Muscle of arm (tissue), 14 donors: ENCODE results near the gene CPB2. TPM values are rescaled to one million over a fixed set of nuclear protein-coding genes. Genes with fewer than 3 reads are reported as not detected.

Source experiments
- DNase-seq: peaks from one replicate; pipeline ENCODE4 v3.0.0-alpha.2; 2013
- long read RNA-seq, 11 donors: transcript quantifications; one replicate each; lab custom pipeline, GENCODE V29; 2026
- polyA plus RNA-seq, 12 donors: library from polyadenylated mRNA; unstranded; fragments of 120-200 nt; gene quantifications; one replicate each; pipeline ENCODE4 v1.2.1, GENCODE V29; 2013; ENCODE audit not compliant: insufficient read length in 12 of 12

The CPB2 gene
- polyA plus RNA-seq, result 1 to 10 TPM in 1 of 12 donors, under 1 TPM in 5, not detected in 6; 0.11 to 1.4 (median 0.26) TPM
- long read RNA-seq, donor 1, partial matches to known transcripts, result 0 of 1 reads
- long read RNA-seq, donor 1, other reads (novel, unspliced or antisense), result 0 of 1 reads
- long read RNA-seq, donor 2, result 0 reads
- long read RNA-seq, donor 3, result 0 reads
- long read RNA-seq, donor 4, result 0 reads
- long read RNA-seq, donor 5, result 0 reads
- long read RNA-seq, donor 6, result 0 reads
- long read RNA-seq, donor 7, result 0 reads
- long read RNA-seq, donor 8, result 0 reads
- long read RNA-seq, donor 9, result 0 reads
- long read RNA-seq, donor 10, result 0 reads
- long read RNA-seq, donor 11, result 0 reads

GRCh38 chr13:46104868-46105267 lies at the start of gene CPB2:
TSS of gene CPB2 (minus strand) at chr13:46105033. CDS start at chr13:46105009, 24 bp downstream.
- DNase-seq, result no peak

GRCh38 chr13:46154136-46154801 lies 49.4 kb upstream of the CPB2 start:
- DNase-seq, result no peak

GRCh38 chr13:46152627-46153328 lies 47.9 kb upstream of the CPB2 start:
- no peak for DNase-seq

- no peak for DNase-seq
Observed at GRCh38 chr13:46150134-46150693, 45.4 kb upstream of the CPB2 start.

GRCh38 chr13:46149272-46150133 lies 44.7 kb upstream of the CPB2 start:
- no peak for DNase-seq

GRCh38 chr13:46146898-46147297 lies 42.1 kb upstream of the CPB2 start:
- DNase-seq, result no peak

DNA sequence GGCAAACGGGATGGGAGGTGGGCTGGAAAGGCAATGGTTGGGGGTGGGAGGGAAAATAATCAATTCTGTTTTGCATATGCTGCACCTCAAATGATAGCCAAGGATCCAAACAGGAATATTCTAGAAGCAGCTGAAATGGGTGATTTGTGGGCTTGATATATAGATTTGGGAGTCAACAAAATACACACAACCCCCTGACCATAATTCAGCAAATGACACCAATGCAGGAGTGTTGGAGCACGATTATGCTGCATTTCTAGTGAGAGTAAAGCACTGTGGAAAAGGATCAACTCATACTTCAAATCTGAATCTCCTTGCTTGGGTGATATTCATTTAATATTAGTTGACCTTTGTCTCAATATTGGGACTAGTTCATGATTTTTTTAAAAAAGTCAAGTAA lies 41.1 kb upstream of the CPB2 start:
- DNase-seq, result no peak

GRCh38 chr13:46145135-46145534 lies 40.3 kb upstream of the CPB2 start:
- DNase-seq, result no peak

- DNase-seq, result no peak
Observed at GRCh38 chr13:46143184-46143701, 38.4 kb upstream of the CPB2 start.

GRCh38 chr13:46142776-46143175 lies 37.9 kb upstream of the CPB2 start:
- no peak for DNase-seq

- DNase-seq, result no peak
Observed at GRCh38 chr13:46140044-46140443, 35.2 kb upstream of the CPB2 start.

- DNase-seq, result no peak
Observed at GRCh38 chr13:46137627-46138317, 32.9 kb upstream of the CPB2 start.

- no peak for DNase-seq
Observed at GRCh38 chr13:46136688-46137087, 31.9 kb upstream of the CPB2 start.

- DNase-seq, result no peak
Observed at GRCh38 chr13:46134961-46135522, 30.2 kb upstream of the CPB2 start.

- no peak for DNase-seq
Observed at GRCh38 chr13:46134494-46134893, 29.7 kb upstream of the CPB2 start.

- no peak for DNase-seq
Observed at GRCh38 chr13:46132109-46132508, 27.3 kb upstream of the CPB2 start.

GRCh38 chr13:46131705-46132104 lies 26.9 kb upstream of the CPB2 start:
- DNase-seq, result no peak

DNA sequence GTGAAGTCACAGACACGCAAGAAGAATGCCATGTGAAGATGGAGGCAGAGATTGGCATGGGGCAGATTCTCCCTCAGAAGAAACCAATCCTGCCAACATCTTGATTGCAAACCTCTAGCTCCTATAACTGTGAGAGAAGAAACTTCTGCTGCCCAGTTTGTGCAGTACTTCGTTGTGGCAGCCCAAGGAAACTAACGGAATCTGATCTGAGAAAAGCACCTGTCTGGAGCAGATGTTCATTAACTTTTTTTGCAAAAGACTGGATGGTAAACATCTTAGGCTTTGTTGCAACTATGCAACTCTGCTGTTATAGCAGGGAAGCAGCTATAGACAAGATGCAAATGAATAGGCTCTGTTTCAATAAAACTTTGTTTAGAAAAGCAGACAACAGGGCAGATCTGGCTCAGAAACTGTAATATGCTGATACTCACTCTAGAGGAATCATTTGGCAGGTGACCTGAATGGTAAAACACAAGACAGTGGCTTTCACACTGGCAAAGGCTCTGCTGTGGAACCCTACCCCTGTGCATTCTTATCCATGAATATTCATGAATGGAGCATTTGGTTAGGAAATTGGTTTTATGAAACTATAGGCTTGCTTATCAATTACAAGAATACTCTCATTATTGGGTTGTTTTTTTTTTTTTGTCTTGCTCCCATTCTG lies 25.3 kb upstream of the CPB2 start:
- no peak for DNase-seq

GRCh38 chr13:46129124-46129523 lies 24.3 kb upstream of the CPB2 start:
- DNase-seq, result no peak
